DMS53 treated with DMSO at 0.1 percent for 48 hours (cell line): ENCODE results near the gene IL17D.
"Not testable (repeated sequence)": the region's sequence is repeated elsewhere in the genome, so short reads cannot be mapped to it uniquely, and the experiment has no call there.

Experiments used
- DNase-seq: peaks from one replicate; lab custom pipeline; 2025; ENCODE audit not compliant: unreplicated experiment; lab: John Stamatoyannopoulos, UW

Gene IL17D

GRCh38 chr13:20718958-20719566 lies 15.6 kb downstream of the IL17D start:
- no peak for DNase-seq

GRCh38 chr13:20719783-20720182 lies 16.3 kb downstream of the IL17D start:
- DNase-seq = no peak

- no peak for DNase-seq
These were observed 17.0 kb downstream of the IL17D start for GRCh38 chr13:20720499-20720898.

- DNase-seq = no peak
These were observed 17.6 kb downstream of the IL17D start for GRCh38 chr13:20721058-20721453.

DNA sequence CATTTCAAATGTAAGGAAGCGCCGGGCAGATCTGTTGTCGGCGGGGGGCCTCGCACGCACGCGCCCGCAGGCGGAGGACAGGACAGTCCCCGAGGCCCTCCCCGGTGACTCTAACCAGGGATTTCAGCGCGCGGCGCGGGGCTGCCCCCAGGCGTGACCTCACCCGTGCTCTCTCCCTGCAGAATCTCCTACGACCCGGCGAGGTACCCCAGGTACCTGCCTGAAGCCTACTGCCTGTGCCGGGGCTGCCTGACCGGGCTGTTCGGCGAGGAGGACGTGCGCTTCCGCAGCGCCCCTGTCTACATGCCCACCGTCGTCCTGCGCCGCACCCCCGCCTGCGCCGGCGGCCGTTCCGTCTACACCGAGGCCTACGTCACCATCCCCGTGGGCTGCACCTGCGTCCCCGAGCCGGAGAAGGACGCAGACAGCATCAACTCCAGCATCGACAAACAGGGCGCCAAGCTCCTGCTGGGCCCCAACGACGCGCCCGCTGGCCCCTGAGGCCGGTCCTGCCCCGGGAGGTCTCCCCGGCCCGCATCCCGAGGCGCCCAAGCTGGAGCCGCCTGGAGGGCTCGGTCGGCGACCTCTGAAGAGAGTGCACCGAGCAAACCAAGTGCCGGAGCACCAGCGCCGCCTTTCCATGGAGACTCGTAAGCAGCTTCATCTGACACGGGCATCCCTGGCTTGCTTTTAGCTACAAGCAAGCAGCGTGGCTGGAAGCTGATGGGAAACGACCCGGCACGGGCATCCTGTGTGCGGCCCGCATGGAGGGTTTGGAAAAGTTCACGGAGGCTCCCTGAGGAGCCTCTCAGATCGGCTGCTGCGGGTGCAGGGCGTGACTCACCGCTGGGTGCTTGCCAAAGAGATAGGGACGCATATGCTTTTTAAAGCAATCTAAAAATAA lies 18.2 kb downstream of the IL17D start:
- DNase-seq = no peak

DNA sequence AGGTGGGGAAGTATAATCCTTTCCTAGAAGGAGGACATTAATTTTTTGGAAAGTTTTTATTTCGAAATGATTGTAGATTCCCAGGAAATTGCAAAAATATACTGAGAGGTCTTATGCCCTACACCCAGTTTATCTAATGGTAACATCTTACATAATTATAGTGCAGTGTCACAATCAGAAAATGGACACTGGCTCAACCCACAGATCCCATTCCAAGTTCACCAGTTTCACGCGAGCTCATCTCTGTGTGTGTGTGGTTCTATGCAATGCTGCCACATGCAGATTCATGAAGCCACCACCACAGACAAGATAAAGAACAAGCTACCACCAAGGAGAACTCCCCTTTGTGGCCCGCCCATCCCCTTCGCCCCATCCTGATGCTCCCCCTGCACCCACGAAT lies 24.4 kb downstream of the IL17D start:
- no peak for DNase-seq

- DNase-seq = no peak
These were observed 25.2 kb downstream of the IL17D start for GRCh38 chr13:20728579-20729311.

DNA sequence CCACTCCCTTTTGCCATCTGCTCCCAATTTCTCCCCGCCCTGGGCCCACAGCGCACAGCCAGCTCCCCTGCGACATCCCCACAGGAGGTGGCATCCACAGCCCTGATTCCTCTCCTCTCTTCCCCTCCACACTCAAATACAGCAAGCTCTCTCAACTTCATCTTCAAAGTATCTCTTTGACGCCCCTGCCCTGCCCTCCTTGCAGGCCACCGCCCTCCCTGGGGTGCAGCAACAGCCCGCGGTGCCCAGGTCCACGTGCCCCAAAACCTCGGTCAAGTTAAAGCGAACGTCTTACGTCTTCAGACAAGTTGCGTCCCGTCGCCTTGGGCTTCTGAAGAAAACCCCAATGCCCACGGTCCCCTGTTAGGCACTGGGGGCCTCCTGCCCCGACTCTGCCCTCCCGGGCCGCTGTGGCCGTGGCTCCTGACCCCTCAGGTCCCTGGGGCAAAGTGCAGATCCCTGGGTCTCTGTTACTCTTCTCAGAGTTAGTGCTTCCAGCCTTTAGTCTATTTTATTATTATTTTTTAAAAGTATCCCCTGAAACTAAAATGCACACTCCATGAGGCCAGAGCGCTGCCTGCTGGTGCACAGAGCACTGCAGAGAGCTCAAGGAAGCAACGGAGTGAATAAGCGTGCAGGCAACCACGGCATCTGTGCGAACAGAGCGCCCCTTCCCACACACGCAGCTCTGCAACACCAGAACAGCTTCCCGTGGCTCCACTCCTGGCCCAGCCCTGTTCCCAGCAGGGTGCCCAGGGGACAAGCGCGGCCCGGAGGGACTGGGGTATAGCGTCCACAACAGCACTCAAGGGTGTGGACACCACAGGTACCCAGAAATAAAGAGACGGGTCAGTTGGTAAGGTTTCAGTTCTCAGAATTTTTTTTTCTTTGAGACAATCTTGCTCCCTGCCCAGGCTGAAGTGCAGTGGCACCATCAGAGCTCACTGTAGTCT lies 26.4 kb downstream of the IL17D start:
- no peak for DNase-seq

- DNase-seq = no peak
These were observed 35.1 kb downstream of the IL17D start for GRCh38 chr13:20738616-20739015.

- no peak for DNase-seq
These were observed 36.5 kb downstream of the IL17D start for GRCh38 chr13:20740021-20740420.

- DNase-seq = not testable (repeated sequence)
These were observed 40.4 kb downstream of the IL17D start for GRCh38 chr13:20743830-20744404.

GRCh38 chr13:20749377-20749776 lies 45.9 kb downstream of the IL17D start:
- no peak for DNase-seq

DNA sequence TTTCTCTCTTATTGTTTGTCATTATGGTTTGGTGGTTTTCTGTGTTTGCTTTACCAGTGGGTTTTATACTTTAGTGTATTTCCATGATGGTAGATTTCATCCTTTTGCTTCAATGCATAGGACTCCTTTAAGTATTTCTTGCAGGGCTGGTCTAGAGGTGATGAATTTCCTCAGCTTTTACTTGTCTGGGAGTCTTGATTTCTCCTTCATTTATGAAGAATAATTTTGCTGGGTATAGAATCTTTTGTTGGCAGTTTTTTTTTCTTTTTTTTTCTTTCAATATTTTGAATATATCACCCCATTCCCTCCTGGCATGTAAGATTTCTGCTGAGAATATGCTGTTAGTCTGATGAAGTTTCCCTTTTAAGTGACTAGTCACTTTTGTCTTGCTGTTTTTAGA lies 50.5 kb downstream of the IL17D start:
- DNase-seq = no peak

- no peak for DNase-seq
These were observed 57.4 kb downstream of the IL17D start for GRCh38 chr13:20760872-20761271.

DNA sequence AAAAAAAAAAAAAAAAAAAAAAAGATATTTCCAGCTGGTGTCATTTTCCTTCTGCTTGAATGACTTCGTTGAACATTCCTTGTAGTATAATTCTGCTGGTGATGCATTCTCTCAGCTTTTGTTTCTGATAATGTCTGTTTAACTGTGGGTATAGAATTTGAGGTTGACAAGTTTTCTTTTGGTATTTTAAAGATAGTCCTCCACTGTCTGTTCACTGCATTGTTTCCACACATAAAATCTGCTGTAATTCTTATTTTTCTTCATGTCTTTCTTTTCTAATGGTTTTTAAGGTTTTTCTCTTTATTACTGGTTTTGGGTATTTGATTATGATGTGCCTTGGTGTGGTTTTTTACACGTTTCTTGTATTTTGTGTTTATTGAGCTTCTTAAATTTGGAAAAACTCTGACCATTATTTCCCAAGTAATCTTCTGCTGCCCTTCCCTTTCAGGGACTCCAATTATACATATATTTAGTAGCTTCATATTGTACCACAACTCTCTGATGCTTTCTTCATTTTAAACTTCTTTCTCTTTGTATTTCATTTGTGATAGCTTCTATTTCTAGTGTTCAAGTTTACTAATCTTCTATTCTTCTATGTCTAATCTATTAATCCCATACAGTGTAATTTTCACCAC lies 63.9 kb downstream of the IL17D start:
- no peak for DNase-seq

- DNase-seq = peak; percentile 8
These were observed 65.6 kb downstream of the IL17D start for GRCh38 chr13:20769091-20769490.

GRCh38 chr13:20769834-20770233 lies 66.3 kb downstream of the IL17D start:
- DNase-seq = no peak
